Stimulated activated naive B cell treated with anti-CD40 and anti-IgM and Interleukin-4, amounts not matched to agents 10 μg/mL and 1 μg/mL and 100 μg/mL, for 72 hours (primary cell): ENCODE data around the gene SYNE3.

ENCODE experiments used
- ATAC-seq, 2 donors: fragments of 150-1000 bp; cut with Tn5 transposase; replicated peaks; 2 replicates each; pipeline ENCODE4 v1.10.0; 2021; ENCODE audit warnings: moderate library complexity in 1 of 2
- DNase-seq: peaks from one replicate; pipeline ENCODE4 v3.0.0; 2021
- H3K27ac Mint-ChIP-seq: one replicate; pipeline ENCODE4 v1.8.0; 2022; ENCODE audit warnings: mild to moderate bottlenecking, mixed read lengths
- H3K27me3 Mint-ChIP-seq, 2 donors: one replicate each; pipeline ENCODE4 v1.8.0; 2022; ENCODE audit warnings: mixed read lengths in 2 of 2
- H3K36me3 Mint-ChIP-seq, 2 donors: one replicate each; pipeline ENCODE4 v1.8.0; 2022; ENCODE audit warnings: mixed read lengths in 2 of 2, mild to moderate bottlenecking in 1 of 2
- H3K4me1 Mint-ChIP-seq, 2 donors: one replicate each; pipeline ENCODE4 v1.8.0; 2022; ENCODE audit warnings: mixed read lengths in 2 of 2, mild to moderate bottlenecking in 1 of 2
- H3K4me3 Mint-ChIP-seq, 2 donors: one replicate each; pipeline ENCODE4 v1.8.0; 2022; ENCODE audit warnings: mild to moderate bottlenecking in 2 of 2, mixed read lengths in 2 of 2, moderate library complexity in 1 of 2
- H3K9me3 Mint-ChIP-seq, 2 donors: one replicate each; pipeline ENCODE4 v1.8.0; 2022; ENCODE audit warnings: mixed read lengths in 2 of 2, mild to moderate bottlenecking in 1 of 2

The SYNE3 gene

GRCh38 chr14:95535226-95536021 lies 19.0 kb upstream of the SYNE3 start:
- peak; percentile 6 for ATAC-seq
- Mint-ChIP-seq H3K4me3 (peak overlapping the region; percentile 98 to 99), H3K27me3 (no peaks in the 10 kb centered on the region), H3K27ac (peak overlapping the region; percentile 93), H3K36me3 (peaks cover 5 to 20% of the 10 kb centered on the region in 2 donors), H3K9me3 (no peaks in the 10 kb centered on the region), H3K4me1 (peaks cover 43 to 59% of the 10 kb centered on the region in 2 donors)
- DNase-seq, result no peak

- no peaks in the 10 kb centered on the region for H3K27me3 Mint-ChIP-seq
- peak within 1 kb of the TSS; percentile 98 to 99 for H3K4me3 Mint-ChIP-seq
- H3K36me3 Mint-ChIP-seq, result peaks cover 5 to 24% of the 10 kb centered on the region in 2 donors
- ATAC-seq, result peak; percentile 90
- peak; percentile 100 for DNase-seq
- no peaks in the 10 kb centered on the region for H3K9me3 Mint-ChIP-seq
- peaks cover 42 to 63% of the 10 kb centered on the region in 2 donors for H3K4me1 Mint-ChIP-seq
- peak within 1 kb of the TSS; percentile 97 for H3K27ac Mint-ChIP-seq
Measured at GRCh38 chr14:95534299-95535225, 18.1 kb upstream of the SYNE3 start, which contains the start of gene GLRX5. Gene GLRX5 (plus strand): TSS chr14:95535050. CDS start chr14:95535090, 40 bp downstream.

- DNase-seq (no peak), ATAC-seq (no peak)
- H3K27ac Mint-ChIP-seq, result peak overlapping the region; percentile 97
- H3K9me3 Mint-ChIP-seq, result no peaks in the 10 kb centered on the region
- peaks cover 40 to 63% of the 10 kb centered on the region in 2 donors for H3K4me1 Mint-ChIP-seq
- no peaks in the 10 kb centered on the region for H3K27me3 Mint-ChIP-seq
- H3K36me3 Mint-ChIP-seq, result peaks cover 5 to 24% of the 10 kb centered on the region in 2 donors
- peak overlapping the region; percentile 98 to 99 for H3K4me3 Mint-ChIP-seq
Measured at GRCh38 chr14:95533822-95534221, 17.4 kb upstream of the SYNE3 start.

GRCh38 chr14:95533391-95533821 lies 17.0 kb upstream of the SYNE3 start:
- DNase-seq (no peak), ATAC-seq (no peak)
- Mint-ChIP-seq H3K27ac (peak overlapping the region; percentile 97), H3K27me3 (no peaks in the 10 kb centered on the region), H3K4me1 (peaks cover 40 to 61% of the 10 kb centered on the region in 2 donors), H3K36me3 (peaks cover 5 to 24% of the 10 kb centered on the region in 2 donors), H3K9me3 (no peaks in the 10 kb centered on the region), H3K4me3 (peak overlapping the region; percentile 98 to 99)

GRCh38 chr14:95531969-95532368 lies 15.5 kb upstream of the SYNE3 start:
- peaks cover 5 to 24% of the 10 kb centered on the region in 2 donors for H3K36me3 Mint-ChIP-seq
- H3K4me3 Mint-ChIP-seq, result peak overlapping the region; percentile 44 to 98
- H3K4me1 Mint-ChIP-seq, result peaks cover 35 to 58% of the 10 kb centered on the region in 2 donors
- H3K9me3 Mint-ChIP-seq, result no peaks in the 10 kb centered on the region
- DNase-seq, result no peak
- no peaks in the 10 kb centered on the region for H3K27me3 Mint-ChIP-seq
- peak overlapping the region; percentile 11 for H3K27ac Mint-ChIP-seq
- no peak for ATAC-seq

GRCh38 chr14:95531473-95531872 lies 15.0 kb upstream of the SYNE3 start:
- ATAC-seq (no peak), DNase-seq (no peak)
- Mint-ChIP-seq H3K27me3 (no peaks in the 10 kb centered on the region), H3K4me3 (no peak overlapping the region), H3K36me3 (peaks cover 5 to 24% of the 10 kb centered on the region in 2 donors), H3K27ac (no peak overlapping the region), H3K4me1 (peaks cover 31 to 54% of the 10 kb centered on the region in 2 donors), H3K9me3 (no peaks in the 10 kb centered on the region)

- ATAC-seq (no peak), DNase-seq (no peak)
- Mint-ChIP-seq H3K36me3 (peaks cover 5 to 24% of the 10 kb centered on the region in 2 donors), H3K4me3 (no peak overlapping the region), H3K27me3 (no peaks in the 10 kb centered on the region), H3K4me1 (peaks cover 30 to 51% of the 10 kb centered on the region in 2 donors), H3K9me3 (no peaks in the 10 kb centered on the region), H3K27ac (no peak overlapping the region)
Measured at GRCh38 chr14:95530473-95531276, 14.2 kb upstream of the SYNE3 start.

- Mint-ChIP-seq H3K27ac (no peak overlapping the region), H3K36me3 (peaks cover 5 to 24% of the 10 kb centered on the region in 2 donors), H3K27me3 (no peaks in the 10 kb centered on the region), H3K9me3 (no peaks in the 10 kb centered on the region), H3K4me3 (no peak overlapping the region), H3K4me1 (peaks cover 34 to 50% of the 10 kb centered on the region in 2 donors)
- DNase-seq (no peak), ATAC-seq (no peak)
Measured at GRCh38 chr14:95529216-95529615, 12.8 kb upstream of the SYNE3 start.

- H3K4me1 Mint-ChIP-seq, result peaks cover 45 to 55% of the 10 kb centered on the region in 2 donors
- ATAC-seq, result peak; percentile 45 to 70
- H3K4me3 Mint-ChIP-seq, result no peak overlapping the region
Measured at GRCh38 chr14:95527387-95528002, 11.0 kb upstream of the SYNE3 start.

GRCh38 chr14:95526483-95527386 lies 10.3 kb upstream of the SYNE3 start:
- ATAC-seq (no peak), DNase-seq (no peak)
- H3K9me3 Mint-ChIP-seq, result no peaks in the 10 kb centered on the region
- no peaks in the 10 kb centered on the region for H3K27me3 Mint-ChIP-seq
- peak overlapping the region; percentile 47 for H3K27ac Mint-ChIP-seq
- H3K36me3 Mint-ChIP-seq, result peaks cover 0 to 25% of the 10 kb centered on the region in 2 donors
- no peak overlapping the region for H3K4me3 Mint-ChIP-seq
- H3K4me1 Mint-ChIP-seq, result peaks cover 46 to 55% of the 10 kb centered on the region in 2 donors

More at GRCh38 chr14:95527387-95528002, 11.0 kb upstream of the SYNE3 start:
- H3K27ac Mint-ChIP-seq, result peak overlapping the region; percentile 47
- H3K27me3 Mint-ChIP-seq, result no peaks in the 10 kb centered on the region
- H3K9me3 Mint-ChIP-seq, result no peaks in the 10 kb centered on the region
- H3K36me3 Mint-ChIP-seq, result peaks cover 5 to 27% of the 10 kb centered on the region in 2 donors
- DNase-seq, result no peak

GRCh38 chr14:95525999-95526398 lies 9.5 kb upstream of the SYNE3 start:
- Mint-ChIP-seq H3K9me3 (no peaks in the 10 kb centered on the region), H3K27ac (peak overlapping the region; percentile 6), H3K36me3 (peaks cover 0 to 18% of the 10 kb centered on the region in 2 donors), H3K4me1 (peaks cover 41 to 49% of the 10 kb centered on the region in 2 donors), H3K27me3 (no peaks in the 10 kb centered on the region), H3K4me3 (no peak overlapping the region)
- DNase-seq (no peak), ATAC-seq (no peak)

- H3K4me3 Mint-ChIP-seq, result no peak overlapping the region
Measured at GRCh38 chr14:95524706-95525512, 8.5 kb upstream of the SYNE3 start.

More at GRCh38 chr14:95524706-95525512, 8.5 kb upstream of the SYNE3 start:
- no peaks in the 10 kb centered on the region for H3K27me3 Mint-ChIP-seq
- DNase-seq (no peak), ATAC-seq (no peak)
- peaks cover 42 to 46% of the 10 kb centered on the region in 2 donors for H3K4me1 Mint-ChIP-seq
- H3K9me3 Mint-ChIP-seq, result no peaks in the 10 kb centered on the region
- peaks cover 0 to 10% of the 10 kb centered on the region in 2 donors for H3K36me3 Mint-ChIP-seq
- no peak overlapping the region for H3K27ac Mint-ChIP-seq
